GM12873 (cell line): Measurements from ENCODE around the gene BTBD18.

Source experiments
- CTCF ChIP-seq: IDR thresholded peaks from 2 replicates; pipeline ENCODE4 v1.5.1; 2012; ENCODE audit warnings: low read depth, mild to moderate bottlenecking, moderate library complexity, low read length, control low read depth; ENCODE audit not compliant: insufficient read depth; ENCODE audit errors: missing control alignments

Gene BTBD18

GRCh38 chr11:57751676-57752253, at the start of gene BTBD18:
TSS of gene BTBD18 (minus strand) at chr11:57751819. CDS start at chr11:57751188, 631 bp downstream.
- peak; percentile 46 for TF ChIP-seq CTCF

GRCh38 chr11:57801183-57801485, 49.5 kb upstream of the BTBD18 start:
- TF ChIP-seq CTCF = no peak

GRCh38 chr11:57800444-57801182, 49.0 kb upstream of the BTBD18 start:
- peak; percentile 83 for TF ChIP-seq CTCF

GRCh38 chr11:57798905-57799559, 47.4 kb upstream of the BTBD18 start:
- no peak for TF ChIP-seq CTCF

GRCh38 chr11:57793351-57794115, 41.9 kb upstream of the BTBD18 start:
- no peak for TF ChIP-seq CTCF

- no peak for TF ChIP-seq CTCF
These were observed 41.3 kb upstream of the BTBD18 start for GRCh38 chr11:57792870-57793269.

GRCh38 chr11:57792060-57792541, 40.5 kb upstream of the BTBD18 start:
- no peak for TF ChIP-seq CTCF
